ENCODE data around the gene USP25. TPM values are rescaled to one million over a fixed set of nuclear protein-coding genes. Genes with fewer than 3 reads are reported as not detected.

USP25 gene
- total RNA-seq, 1 experiment from 2014 or later = 33.6 TPM

- no peak for TF ChIP-seq TCF7L2 (IDR thresholded peaks at IDR 0.05; ENCODE audit: borderline replicate concordance, extremely low read depth, insufficient read depth, insufficient read length)
Measured at GRCh38 chr21:15823486-15824150, 93.8 kb downstream of the USP25 start (continued).

GRCh38 chr21:15825700-15826099 lies 95.9 kb downstream of the USP25 start:
- ChIA-PET CTCF (no interaction called here), POLR2A (no interaction called here), RAD21 (ENCODE audit: low non-redundant PET in 1 of 2, low total read pairs in 2 of 2, uncharacterized antibody in 2 of 2, unreplicated experiment in 2 of 2) (no interaction called here)
- Histone ChIP-seq H3K79me2 (ENCODE audit: insufficient read depth, low read length) (no peaks in the 10 kb centered on the region; the same call in 1 of the 2 replicates), H3K9me3 (ENCODE audit: control insufficient read depth in 1 of 2, insufficient read depth in 1 of 2, low read depth in 1 of 2, low read length in 2 of 2) (no peaks in the 10 kb centered on the region), H3K4me1 (ENCODE audit: control insufficient read depth in 1 of 2, insufficient read depth in 2 of 2, low read length in 2 of 2) (no peaks in the 10 kb centered on the region), H3K27ac (ENCODE audit: low read depth, low read length) (no peak overlapping the region), H3K9ac (ENCODE audit: low read length) (no peak overlapping the region), H3K27me3 (ENCODE audit: insufficient read depth, low read length) (no peaks in the 10 kb centered on the region), H3K9me2 (ENCODE audit: insufficient read depth) (no peaks in the 10 kb centered on the region), H3K4me3 (replicated peaks in 1 of 2; ENCODE audit: low read depth in 1 of 2, low read length in 2 of 2) (no peak overlapping the region), H3K4me2 (ENCODE audit: low read length) (no peak overlapping the region), H4K20me1 (ENCODE audit: insufficient read depth) (no peaks in the 10 kb centered on the region), H3K36me3 (ENCODE audit: control insufficient read depth in 1 of 2, insufficient read depth in 2 of 2, low read length in 2 of 2) (peaks cover 7% of the 10 kb centered on the region in 2 experiments; a peak in 3 of 4 replicates), H2AFZ (ENCODE audit: low read depth, low read length, poor library complexity, severe bottlenecking) (no peak overlapping the region)
- ATAC-seq (no peak), DNase-seq (ENCODE audit: low read depth, low spot score) (no peak)
- BruUV-seq (replicated peaks) = no TSS peak
- TF ChIP-seq TCF7L2 (IDR thresholded peaks at IDR 0.05; ENCODE audit: borderline replicate concordance, extremely low read depth, insufficient read depth, insufficient read length) (no peak), RAD21 (IDR thresholded peaks at IDR 0.05; ENCODE audit: low read depth) (no peak), ATF3 (IDR thresholded peaks at IDR 0.05) (no peak), FOSL1 (IDR thresholded peaks at IDR 0.05; ENCODE audit: low read depth) (no peak)
- intact Hi-C loops (cut with micrococcal nuclease) = loop anchor here (10.0 kb wide), 1 partner anchor 91 kb away; no protein-coding TSS in a partner anchor

- H3K4me1 ChIP-seq (ENCODE audit: control insufficient read depth in 1 of 2, insufficient read depth in 2 of 2, low read length in 2 of 2) = no peaks in the 10 kb centered on the region
- H3K4me2 ChIP-seq (ENCODE audit: low read length) = no peak overlapping the region
- H4K20me1 ChIP-seq (ENCODE audit: insufficient read depth) = no peaks in the 10 kb centered on the region
- no TSS peak for BruUV-seq (replicated peaks)
- ChIA-PET CTCF (no interaction called here), POLR2A (no interaction called here), RAD21 (ENCODE audit: low non-redundant PET in 1 of 2, low total read pairs in 2 of 2, uncharacterized antibody in 2 of 2, unreplicated experiment in 2 of 2) (no interaction called here)
- DNase-seq (ENCODE audit: low read depth, low spot score) = peak; percentile 51
- no peak overlapping the region for H3K9ac ChIP-seq (ENCODE audit: low read length)
- H3K79me2 ChIP-seq (ENCODE audit: insufficient read depth, low read length) = no peaks in the 10 kb centered on the region; the same call in 1 of the 2 replicates
- no peaks in the 10 kb centered on the region for H3K27me3 ChIP-seq (ENCODE audit: insufficient read depth, low read length)
- peak; percentile 76 for ATAC-seq
- no peaks in the 10 kb centered on the region for H3K9me2 ChIP-seq (ENCODE audit: insufficient read depth)
- H3K4me3 ChIP-seq (replicated peaks in 1 of 2; ENCODE audit: low read depth in 1 of 2, low read length in 2 of 2) = no peak overlapping the region
- intact Hi-C loops (cut with micrococcal nuclease) = loop anchor here (10.0 kb wide), 1 partner anchor 91 kb away; no protein-coding TSS in a partner anchor
- H3K9me3 ChIP-seq (ENCODE audit: control insufficient read depth in 1 of 2, insufficient read depth in 1 of 2, low read depth in 1 of 2, low read length in 2 of 2) = no peaks in the 10 kb centered on the region
- peaks cover 7 to 8% of the 10 kb centered on the region in 2 experiments; a peak in 3 of 4 replicates for H3K36me3 ChIP-seq (ENCODE audit: control insufficient read depth in 1 of 2, insufficient read depth in 2 of 2, low read length in 2 of 2)
- no peak overlapping the region for H3K27ac ChIP-seq (ENCODE audit: low read depth, low read length)
- H2AFZ ChIP-seq (ENCODE audit: low read depth, low read length, poor library complexity, severe bottlenecking) = no peak overlapping the region
- no peak for TF ChIP-seq EGR1 (IDR thresholded peaks at IDR 0.05; ENCODE audit: low read depth)
- TF ChIP-seq ATF3 (IDR thresholded peaks at IDR 0.05) = no peak
- TF ChIP-seq SP1 (IDR thresholded peaks at IDR 0.05; ENCODE audit: low read depth) = no peak
- no peak for TF ChIP-seq CBX3 (IDR thresholded peaks at IDR 0.05; ENCODE audit: low read depth)
- peak; percentile 30; the same call in 1 of the 2 replicates for TF ChIP-seq CEBPB (IDR thresholded peaks at IDR 0.05; ENCODE audit: low read depth)
- no peak for TF ChIP-seq SIN3A (IDR thresholded peaks at IDR 0.05; ENCODE audit: low read depth)
- TF ChIP-seq EZH2 (IDR thresholded peaks at IDR 0.05) = no peak
- no peak for TF ChIP-seq ZNF274 (IDR thresholded peaks at IDR 0.05; ENCODE audit: low read depth, low read length)
- TF ChIP-seq RAD21 (IDR thresholded peaks at IDR 0.05; ENCODE audit: low read depth) = peak; percentile 56
- TF ChIP-seq ZBTB33 (IDR thresholded peaks at IDR 0.05; ENCODE audit: extremely low read depth, insufficient replicate concordance, low read length) = no peak
- TF ChIP-seq ELF1 (IDR thresholded peaks at IDR 0.05; ENCODE audit: borderline replicate concordance, low read depth) = no peak
- no peak for TF ChIP-seq MAX (IDR thresholded peaks at IDR 0.05)
Measured at GRCh38 chr21:15826147-15826780, 96.5 kb downstream of the USP25 start.
